SW480 (cell line): Measurements from ENCODE around the gene MANF.
A peak's percentile ranks its signal among the peaks of the same experiment; 100 is the strongest.
"Not testable (repeated sequence)": the region's sequence is repeated elsewhere in the genome, so short reads cannot be mapped to it uniquely, and the experiment has no call there.

ENCODE experiments used
- DNase-seq: peaks from one replicate; pipeline ENCODE4 v3.0.0-alpha.2; 2016; ENCODE audit warnings: low spot score

MANF gene

DNA sequence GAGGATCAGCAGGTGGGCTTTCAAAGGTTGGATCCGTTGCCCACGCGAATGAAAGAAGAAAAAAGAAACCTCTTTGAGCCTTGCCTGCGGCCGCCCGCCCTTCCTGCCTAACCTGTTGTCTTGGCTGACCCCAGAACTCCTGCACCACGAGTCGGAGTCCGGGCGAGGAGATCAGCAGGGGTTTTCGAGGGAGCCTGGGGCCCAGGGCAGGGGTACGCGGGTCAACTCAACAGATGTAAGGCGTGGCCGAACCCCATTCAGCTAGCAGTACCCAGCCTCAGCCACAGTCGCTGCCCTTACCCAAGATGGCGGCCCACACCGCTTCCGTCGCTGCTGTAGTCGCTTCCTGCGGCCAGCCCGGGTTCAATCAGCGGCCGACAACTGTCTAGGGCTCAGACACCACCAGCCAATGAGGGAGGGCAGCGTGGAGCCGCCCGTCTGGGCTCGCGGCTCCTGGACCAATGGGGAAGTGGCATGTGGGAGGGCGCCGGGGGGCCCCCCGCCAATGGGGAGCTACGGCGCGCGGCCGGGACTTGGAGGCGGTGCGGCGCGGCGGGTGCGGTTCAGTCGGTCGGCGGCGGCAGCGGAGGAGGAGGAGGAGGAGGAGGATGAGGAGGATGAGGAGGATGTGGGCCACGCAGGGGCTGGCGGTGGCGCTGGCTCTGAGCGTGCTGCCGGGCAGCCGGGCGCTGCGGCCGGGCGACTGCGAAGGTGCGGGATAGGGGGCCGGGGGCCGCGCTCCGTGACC is at the start of gene MANF:
Gene MANF, plus strand, starts transcription at position 566 of the 748 bp plus-strand sequence. Its CDS starts 52 bp downstream, at position 618.
- DNase-seq = peak; percentile 97

DNA sequence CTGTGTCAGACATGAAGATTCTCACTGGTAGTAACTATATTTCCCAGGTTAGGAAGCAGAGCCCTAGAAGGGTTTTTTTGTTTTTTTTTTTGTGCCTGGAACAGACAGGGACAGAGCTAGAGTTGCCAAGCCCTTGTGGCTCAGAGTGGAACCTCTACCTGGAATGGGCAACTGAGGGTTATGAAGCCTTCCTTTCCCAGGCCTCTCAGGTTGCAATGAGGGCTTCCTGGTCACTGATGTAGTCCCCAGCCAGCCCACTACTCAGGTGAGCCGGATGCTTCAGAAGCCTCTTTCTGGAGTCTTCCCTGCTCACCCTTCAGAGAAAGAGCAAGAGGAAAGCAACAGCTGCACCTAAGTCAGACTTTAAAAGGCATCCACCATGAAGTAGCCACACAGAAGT is 48.8 kb upstream of the MANF start:
- no peak for DNase-seq

DNA sequence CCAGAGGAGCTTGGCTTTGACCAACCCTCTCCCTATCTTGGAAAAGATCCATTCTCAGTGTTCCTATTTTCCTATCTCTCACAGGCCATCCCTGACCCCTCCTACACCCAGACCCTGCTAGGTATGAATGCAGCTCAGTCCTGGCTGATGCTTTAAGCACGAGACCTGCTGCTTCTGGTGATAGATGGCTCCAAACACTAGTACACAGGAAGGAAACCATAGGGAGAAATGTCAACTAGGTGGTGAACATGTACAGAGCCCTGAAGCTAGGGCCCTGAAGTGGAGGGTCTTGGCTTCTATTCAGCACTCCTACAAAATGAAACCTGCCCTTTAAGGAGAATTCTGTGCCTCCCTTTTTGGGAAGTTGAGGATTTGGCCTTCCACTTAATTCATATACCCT is 47.4 kb upstream of the MANF start:
- no peak for DNase-seq

DNA sequence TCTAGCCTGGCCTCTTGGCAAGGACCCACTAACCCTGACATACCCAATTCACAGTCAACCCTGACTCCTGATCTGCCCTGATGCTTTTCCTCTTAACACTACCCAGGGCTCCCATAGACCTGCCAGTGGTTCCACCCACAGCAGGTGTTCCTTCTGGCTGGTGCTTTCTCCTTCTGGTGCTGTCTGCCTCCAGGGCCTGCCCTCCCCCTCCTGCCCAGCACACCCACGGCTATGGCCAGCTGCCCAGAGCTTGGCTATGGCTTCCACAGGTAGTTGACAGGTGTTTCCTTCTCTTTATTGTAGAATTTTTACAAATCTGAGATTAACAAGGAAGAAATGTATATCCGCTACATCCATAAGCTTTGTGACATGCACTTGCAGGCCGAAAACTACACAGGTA is 46.5 kb upstream of the MANF start:
- no peak for DNase-seq

DNA sequence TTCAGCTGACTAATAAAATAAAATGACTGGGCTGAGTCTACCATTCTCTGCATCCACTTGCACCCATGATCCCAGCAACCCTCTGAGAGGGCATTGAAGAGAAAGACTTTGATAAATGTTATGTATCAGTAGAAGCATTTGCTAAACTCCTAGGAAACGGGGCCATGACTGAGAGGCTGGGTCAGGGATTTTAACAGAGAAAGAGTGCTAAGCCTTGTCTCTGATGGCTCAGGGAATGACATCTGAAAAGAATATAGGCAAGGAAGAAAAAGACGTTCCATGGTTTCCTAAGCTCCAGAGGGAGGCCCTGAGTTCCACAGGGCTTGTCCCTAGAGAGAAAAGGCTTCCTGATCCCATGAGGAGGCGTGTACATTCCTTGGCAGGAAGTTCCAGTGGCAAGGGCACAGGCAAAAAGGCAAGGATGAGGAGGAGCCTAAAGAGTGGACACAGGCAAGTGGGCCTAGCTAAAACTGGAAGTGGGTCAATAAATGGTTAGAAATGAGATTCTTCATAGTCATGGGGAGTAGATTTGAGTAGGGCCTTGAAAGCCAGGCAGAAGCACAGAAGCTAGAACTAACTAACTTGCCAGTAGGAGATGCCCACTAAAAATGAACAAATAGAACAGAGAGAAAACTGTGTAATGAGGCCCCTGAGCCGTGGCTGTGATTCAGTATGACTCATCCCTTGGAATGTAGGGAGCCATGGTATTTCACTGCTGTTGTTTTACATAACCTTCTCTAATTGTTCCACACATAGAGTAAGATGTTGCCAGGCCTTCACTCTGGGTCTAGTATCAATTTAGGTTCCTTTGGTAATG is 44.9 kb upstream of the MANF start:
- DNase-seq = peak; percentile 89

DNA sequence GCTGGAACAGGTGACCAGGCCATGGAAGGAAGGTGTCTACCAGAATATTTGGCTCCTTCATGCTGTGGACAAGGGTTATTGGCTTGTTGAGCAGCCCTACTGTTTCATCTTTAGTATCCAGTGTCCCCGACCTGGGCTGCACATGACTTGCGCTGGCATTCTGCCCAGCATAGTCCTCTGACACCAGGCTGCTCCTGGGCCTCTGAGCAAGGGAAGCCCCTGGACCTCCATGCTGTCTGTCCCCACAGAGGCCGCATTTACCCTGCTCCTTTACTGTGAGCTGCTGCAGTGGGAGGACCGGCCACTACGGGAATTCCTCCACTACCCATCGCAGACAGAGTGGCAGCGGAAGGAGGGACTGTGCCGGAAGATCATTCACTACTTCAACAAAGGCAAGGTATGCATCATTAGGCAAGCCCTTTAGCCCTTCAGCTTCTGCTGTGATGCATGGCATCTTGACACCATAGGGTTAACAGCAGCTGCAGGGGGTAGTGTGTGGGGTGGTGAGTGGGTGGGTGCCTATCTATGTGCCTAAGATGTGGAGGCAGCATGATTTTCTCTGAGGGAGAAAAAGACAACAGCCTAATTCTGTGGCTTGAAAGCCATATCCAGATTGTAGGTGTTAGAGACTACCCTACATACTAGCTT is 44.0 kb upstream of the MANF start:
- DNase-seq = no peak

DNA sequence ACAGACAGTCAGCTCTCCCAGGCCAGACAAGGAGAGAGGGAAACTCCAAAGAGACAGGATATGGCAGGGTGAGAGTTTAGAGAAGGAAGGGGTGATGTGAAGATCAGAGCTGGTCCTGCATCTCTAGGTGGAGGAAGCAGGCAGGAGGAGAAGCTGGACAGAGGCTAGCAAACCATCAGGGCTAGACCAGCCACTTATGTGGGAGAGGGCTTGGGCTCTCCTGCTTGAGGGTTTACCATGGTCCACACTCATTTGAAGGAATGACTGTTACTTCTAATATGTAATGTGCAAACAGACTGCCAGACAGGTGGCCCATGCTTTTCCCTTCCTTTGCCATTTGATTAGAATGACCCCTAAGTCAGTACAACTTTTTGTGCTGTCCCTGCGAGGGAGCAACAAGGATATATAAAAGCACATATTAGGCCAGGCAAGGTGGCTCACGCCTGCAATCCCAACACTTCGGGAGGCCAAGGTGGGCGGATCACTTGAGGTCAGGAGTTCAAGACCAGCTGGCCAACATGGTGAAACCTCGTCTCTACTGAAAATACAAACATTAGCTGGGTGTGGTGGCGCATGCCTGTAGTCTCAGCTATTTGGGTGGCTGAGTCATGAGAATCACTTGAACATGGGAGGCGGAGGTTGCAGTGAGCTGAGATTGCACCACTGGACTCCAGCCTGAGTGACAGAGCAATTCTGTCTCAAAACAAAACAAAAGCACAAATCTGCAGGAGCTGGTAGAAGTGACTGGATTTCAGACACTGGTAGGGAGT is 41.0 kb upstream of the MANF start:
- DNase-seq = no peak

DNA sequence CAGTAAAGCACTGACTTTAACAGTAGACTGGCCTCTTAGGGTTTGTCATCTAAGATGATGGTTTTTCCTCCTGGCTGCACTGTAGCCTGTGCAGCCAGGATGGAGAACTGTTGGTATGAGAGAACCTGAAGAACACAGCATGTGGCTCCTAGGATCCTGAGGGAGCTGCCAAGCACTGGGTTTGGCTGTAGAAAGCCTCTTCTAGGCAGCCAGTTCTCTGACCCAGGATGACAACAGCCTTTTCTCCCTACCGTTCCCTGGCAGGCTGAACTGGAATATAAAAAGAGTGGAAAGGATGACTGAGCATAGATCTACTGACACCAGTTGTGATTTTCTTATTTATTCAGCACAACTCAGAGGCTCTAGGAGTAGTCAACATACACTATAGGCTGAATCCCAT is 34.3 kb upstream of the MANF start:
- no peak for DNase-seq

DNA sequence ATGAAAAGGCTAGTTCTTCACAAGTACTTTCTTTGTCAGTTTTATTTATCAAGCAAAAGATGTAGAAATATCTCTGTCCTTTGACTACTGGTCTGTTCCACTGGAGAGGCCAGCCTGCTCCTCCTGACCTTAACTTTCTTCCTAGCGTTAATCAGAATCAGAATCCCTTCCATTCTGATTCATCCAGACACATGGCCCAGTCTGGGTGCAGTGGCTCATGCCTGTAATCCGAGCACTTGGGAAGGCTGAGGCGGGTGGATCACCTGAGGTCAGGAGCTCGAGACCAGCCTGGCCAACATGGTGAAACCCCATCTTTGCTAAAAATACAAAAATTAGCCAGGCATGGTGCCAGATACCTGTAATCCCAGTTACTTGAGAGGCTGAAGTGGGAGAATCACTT is 32.0 kb upstream of the MANF start:
- DNase-seq = no peak

DNA sequence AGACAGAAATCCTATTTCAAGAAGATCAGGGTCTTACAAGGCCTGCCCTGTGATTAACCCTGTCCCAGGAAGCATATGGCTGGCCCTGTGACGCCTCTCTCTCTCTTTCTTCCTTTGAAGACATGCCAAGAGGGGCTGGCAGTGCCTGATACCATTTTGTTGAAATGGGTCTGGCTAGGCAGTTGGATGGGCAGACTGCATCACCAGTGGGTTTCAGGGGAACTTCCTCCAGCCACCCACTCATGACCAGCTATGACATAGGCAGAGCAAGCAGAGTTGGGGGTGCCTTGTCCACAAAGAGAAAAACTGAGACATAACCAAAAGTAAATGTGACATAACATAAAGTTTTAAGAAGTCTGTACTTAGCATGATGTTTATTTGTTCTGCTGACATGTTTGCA is 31.4 kb upstream of the MANF start:
- no peak for DNase-seq

DNA sequence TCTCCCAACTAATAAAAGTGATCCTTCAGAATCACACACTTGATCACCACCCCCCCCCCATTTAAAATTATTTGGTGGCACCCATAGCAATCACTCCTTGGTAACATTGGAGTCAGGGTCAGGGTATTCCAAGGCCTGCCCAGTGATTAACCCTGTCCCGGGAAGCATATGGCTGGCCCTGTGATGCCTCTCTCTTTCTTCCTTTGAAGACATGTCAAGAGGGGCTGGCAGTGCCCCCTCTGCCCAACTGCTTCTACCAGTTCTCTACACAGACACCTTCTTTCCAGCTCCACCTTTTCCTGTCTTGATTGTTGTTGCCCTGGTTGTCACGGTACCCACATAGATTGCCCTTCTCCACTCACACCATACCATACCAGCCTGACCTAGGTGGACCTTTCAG is 30.9 kb upstream of the MANF start:
- DNase-seq = no peak

DNA sequence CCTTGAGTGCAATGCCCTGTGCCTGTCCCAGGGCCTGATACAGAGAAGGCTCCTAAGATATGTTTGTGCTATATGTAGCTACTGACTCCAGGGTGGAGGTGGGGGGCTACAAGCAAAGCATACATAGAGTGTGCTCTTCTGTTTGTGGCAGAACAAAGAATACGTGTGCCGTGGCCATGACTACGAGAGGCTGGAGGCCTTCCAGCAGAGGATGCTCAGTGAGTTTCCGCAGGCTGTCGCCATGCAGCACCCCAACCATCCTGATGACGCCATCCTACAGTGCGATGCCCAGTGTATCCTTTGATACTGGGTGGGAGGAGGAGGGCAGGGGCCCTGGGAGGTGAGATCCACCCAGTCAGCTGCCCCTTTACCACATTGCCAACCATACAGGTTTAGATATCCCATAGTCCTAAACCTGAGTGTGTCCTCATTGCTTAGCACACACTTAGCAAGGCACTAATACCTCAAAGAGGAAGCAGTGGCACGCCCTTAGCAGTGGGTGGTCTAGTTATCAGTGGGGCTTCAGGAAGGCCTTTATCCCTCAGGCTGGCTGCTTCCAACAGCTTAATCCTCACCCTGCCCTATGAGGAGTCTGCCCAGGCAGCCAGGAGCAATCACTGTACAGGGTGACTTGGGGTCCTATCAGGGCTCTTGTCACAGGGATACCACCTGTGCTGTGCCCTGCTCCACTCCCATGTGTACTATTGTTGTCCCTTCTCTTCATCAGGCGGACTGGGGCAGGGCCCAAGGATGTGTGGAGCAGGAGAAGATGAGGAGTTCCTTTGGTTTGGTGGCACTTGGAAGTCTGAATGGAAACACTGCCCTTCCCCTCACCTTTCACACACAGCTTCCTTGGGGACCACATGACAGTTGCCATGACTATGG is 30.1 kb upstream of the MANF start:
- DNase-seq = no peak

DNA sequence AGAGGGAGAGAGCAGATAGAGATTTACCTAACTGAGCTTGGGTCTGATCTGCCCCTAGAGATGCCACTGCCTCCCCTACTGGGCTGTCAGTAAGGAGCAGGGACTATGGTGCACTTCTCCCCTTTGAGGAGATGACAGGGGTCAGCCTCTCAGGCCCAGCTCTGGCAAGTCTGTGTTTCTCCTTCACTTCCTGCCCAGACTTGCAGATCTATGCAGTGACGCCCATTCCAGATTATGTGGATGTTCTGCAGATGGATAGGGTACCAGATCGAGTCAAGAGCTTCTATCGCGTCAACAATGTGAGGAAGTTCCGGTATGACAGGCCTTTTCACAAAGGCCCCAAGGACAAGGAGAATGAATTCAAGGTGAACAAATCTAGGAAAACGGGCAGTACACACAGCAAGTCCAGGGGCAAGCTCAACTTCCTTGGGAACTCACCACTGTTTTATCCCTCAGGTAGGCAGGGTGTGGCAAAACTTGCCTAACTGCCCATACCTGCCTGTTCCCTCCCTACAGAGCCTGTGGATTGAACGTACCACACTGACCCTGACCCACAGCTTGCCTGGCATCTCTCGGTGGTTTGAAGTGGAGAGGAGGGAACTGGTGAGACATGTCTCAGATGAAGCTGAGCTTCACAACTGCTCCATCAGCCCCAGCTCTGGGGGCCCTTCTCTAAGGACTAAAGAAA is 29.1 kb upstream of the MANF start:
- no peak for DNase-seq

DNA sequence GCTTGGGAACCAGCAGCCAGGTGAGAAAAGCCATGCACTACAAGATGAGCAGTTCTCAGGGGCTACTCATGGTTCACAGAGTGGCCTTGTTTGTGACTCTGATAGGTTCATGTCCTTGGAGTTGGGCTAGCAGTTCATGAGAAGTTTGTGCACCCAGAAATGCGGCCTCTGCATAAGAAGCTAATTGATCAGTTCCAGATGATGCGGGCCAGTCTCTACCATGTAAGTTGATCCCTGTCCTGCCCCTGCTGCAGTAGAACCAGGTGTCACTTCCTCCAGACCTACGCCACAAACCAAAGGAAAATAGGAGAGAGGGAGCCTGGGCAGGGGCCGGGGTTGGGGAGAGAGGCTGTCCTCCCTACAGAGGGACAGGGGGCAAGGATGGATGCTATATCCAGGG is 27.2 kb upstream of the MANF start:
- no peak for DNase-seq

DNA sequence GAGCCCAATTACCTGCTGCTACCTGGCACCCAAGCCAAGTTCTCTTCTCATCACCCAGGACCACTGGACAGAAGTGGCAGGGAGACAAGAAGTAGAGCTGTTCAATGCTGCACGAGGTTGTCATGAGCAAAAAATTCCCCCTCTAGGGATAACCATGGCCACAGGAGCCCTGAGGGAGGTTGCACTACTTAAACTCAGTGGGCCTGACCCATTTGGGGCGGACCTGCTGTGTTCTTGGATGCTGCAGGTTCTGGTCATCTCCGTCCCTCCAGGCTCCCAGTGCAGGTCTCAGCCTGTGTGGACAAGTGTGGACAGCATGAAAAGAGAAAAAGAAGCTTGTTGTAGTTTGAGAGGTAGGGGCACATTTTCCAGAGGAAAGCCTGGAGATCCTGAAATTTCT is 26.1 kb upstream of the MANF start:
- no peak for DNase-seq

DNA sequence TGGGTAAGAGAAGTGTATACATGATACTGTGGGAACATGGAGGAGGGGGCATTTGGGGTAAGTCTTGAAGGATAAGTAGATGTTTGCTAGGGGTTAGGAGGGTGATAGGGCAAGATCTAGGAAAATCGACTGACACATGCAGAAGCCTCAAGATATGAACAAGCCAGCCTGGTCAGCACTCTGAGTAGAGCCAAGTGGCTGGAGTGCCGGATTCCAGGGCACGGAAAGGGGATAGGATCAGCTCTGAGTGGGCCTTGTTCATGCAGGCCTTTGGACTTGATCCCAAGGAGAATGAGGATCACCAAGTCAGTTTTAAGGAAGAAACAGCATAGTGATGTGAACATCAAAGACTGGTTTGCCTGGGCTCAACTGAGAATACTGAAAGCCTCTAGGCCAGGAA is 24.3 kb upstream of the MANF start:
- DNase-seq = no peak

DNA sequence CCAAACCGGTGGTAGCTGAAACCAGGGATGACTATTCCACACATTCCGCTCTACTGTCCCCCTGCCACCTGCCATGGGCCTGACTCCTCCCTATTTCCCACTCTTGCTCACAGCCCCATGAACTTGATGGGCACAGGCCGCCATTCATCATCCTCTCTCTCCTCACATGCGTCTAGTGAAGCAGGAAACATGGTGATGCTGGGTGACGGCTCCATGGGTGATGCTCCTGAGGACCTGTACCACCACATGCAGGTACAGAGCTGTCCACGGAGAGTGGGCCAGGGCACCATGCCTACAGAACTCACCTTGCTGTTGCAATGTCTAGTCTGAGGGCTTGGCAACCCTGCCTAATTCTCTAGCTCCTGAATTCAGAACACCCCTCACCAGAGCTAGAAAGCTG is 23.3 kb upstream of the MANF start:
- DNase-seq = no peak

DNA sequence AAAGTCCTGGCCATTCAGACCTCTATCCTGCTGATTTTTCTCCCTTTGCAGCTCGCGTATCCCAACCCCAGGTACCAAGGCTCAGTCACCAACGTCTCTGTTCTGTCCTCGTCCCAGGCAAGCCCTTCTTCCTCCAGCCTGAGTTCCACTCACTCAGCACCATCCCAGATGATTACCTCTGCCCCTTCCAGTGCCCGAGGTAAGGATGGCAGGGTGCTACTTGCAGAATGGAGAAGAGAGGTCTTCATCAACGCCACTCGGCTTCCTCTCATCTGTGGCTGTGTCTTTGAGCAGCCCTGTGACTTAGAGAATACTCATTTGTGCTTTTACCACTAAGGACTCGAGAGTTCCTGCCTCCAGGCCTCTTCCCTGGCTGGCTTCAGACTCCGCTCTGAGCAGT is 22.6 kb upstream of the MANF start:
- DNase-seq = no peak

DNA sequence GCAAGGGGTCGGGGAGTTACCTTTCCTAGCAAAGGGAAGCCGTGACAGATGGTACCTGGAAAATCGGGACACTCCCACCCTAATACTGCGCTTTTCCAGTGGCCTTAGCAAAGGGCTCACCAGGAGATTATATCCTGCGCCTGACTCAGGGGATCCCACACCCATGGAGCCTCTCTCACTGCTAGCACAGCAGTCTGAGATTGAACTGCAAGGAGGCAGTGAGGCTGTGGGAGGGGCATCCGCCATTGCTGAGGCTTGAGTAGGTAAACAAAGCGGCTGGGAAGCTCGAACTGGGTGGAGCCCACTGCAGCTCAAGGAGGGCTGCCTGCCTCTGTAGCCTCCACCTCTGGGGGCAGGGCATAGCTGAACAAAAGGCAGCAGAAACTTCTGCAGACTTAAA is 16.8 kb upstream of the MANF start:
- not testable (repeated sequence) for DNase-seq

DNA sequence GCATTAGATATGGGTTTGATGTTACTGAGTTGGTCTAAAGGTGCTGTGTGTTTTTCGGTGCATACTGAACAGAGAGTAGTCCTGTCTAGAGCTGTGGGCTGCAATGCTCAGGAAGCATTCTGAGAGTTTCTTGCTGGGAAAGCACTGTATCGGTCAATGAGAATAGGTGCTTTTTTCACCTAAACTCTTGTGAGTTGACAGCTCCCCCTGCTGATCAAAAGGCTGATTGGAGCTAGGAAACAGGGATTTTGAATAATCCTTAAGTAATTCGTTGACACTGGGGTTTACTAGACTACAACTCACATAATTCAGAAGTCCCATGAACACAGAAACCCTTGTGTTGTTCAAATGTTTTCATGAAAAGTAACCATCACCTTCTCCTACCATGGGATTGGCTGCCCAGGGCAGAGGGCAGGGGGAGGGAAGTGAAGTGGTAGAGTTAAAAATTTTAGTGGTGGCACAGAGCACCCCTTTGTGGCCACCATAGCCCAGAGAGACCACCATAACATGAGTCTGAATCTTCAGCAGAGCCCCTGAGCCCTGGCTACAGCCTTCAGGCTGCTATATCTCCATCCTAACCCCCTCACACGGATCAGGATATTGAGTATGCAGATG is 13.0 kb upstream of the MANF start:
- DNase-seq = peak; percentile 63
